Raji (cell line): ENCODE results near the gene CTNNA3.

Source experiments
- POLR2A ChIP-seq: IDR thresholded peaks from 2 replicates; pipeline ENCODE4 v1.6.1; 2011; ENCODE audit warnings: low read depth, low read length, control low read depth; ENCODE audit not compliant: insufficient read depth

The CTNNA3 gene

GRCh38 chr10:67250686-67251085 lies 445.3 kb downstream of the CTNNA3 start:
- no peak for TF ChIP-seq POLR2A

- TF ChIP-seq POLR2A, result no peak
Measured at GRCh38 chr10:67246066-67246555, 449.9 kb downstream of the CTNNA3 start.

GRCh38 chr10:67242528-67242927 lies 453.5 kb downstream of the CTNNA3 start:
- TF ChIP-seq POLR2A, result no peak

GRCh38 chr10:67241451-67241850 lies 454.5 kb downstream of the CTNNA3 start:
- TF ChIP-seq POLR2A, result no peak

GRCh38 chr10:67239864-67240497 lies 456.0 kb downstream of the CTNNA3 start:
- TF ChIP-seq POLR2A, result no peak

GRCh38 chr10:67225226-67225625 lies 470.8 kb downstream of the CTNNA3 start:
- TF ChIP-seq POLR2A, result no peak

- no peak for TF ChIP-seq POLR2A
Measured at GRCh38 chr10:67224553-67224952, 471.4 kb downstream of the CTNNA3 start.

GRCh38 chr10:67222934-67223333 lies 473.1 kb downstream of the CTNNA3 start:
- no peak for TF ChIP-seq POLR2A

- no peak for TF ChIP-seq POLR2A
Measured at GRCh38 chr10:67221939-67222494, 474.0 kb downstream of the CTNNA3 start.

GRCh38 chr10:67211680-67212079 lies 484.3 kb downstream of the CTNNA3 start:
- no peak for TF ChIP-seq POLR2A

- no peak for TF ChIP-seq POLR2A
Measured at GRCh38 chr10:67200913-67201564, 495.0 kb downstream of the CTNNA3 start.

- TF ChIP-seq POLR2A, result no peak
Measured at GRCh38 chr10:67175354-67175753, 520.6 kb downstream of the CTNNA3 start.

- TF ChIP-seq POLR2A, result no peak
Measured at GRCh38 chr10:67173787-67174186, 522.2 kb downstream of the CTNNA3 start.

- TF ChIP-seq POLR2A, result no peak
Measured at GRCh38 chr10:67171970-67172369, 524.0 kb downstream of the CTNNA3 start.

- no peak for TF ChIP-seq POLR2A
Measured at GRCh38 chr10:67156239-67156638, 539.8 kb downstream of the CTNNA3 start.

GRCh38 chr10:67151471-67151870 lies 544.5 kb downstream of the CTNNA3 start:
- no peak for TF ChIP-seq POLR2A
